HEK293 (cell line): ENCODE data around the gene KIRREL1.
A peak's percentile ranks its signal among the peaks of the same experiment; 100 is the strongest.

Experiments used
- CTCF ChIA-PET: fragments of 350-600 bp; formaldehyde crosslinking; extraction: SDS; loops from one replicate; lab custom pipeline; 2021; ENCODE audit warnings: antibody characterized with exemption; lab: Yijun Ruan, JAX
- POLR2A ChIA-PET: fragments of 300-600 bp; formaldehyde crosslinking; extraction: SDS; loops from one replicate; lab custom pipeline; 2020; ENCODE audit warnings: antibody characterized with exemption, inconsistent platforms; lab: Yijun Ruan, JAX
- H3K27ac ChIP-seq: fragments of 200-500 bp; sonication (Bioruptor generic); 2 replicates; pipeline ENCODE4 v1.5.1; 2014; ENCODE audit warnings: low read depth, low read length, control low read depth, inconsistent platforms; ENCODE audit errors: extremely low read depth
- H3K36me3 ChIP-seq, 2 experiments: fragments of 200-500 bp in 1 of 2; sonication (Bioruptor generic) in 1 of 2; 1 replicate in 1 of 2; 2 replicates in 1 of 2; pipeline ENCODE4 v1.5.1; 2014 to 2017; ENCODE audit warnings: inconsistent platforms in 2 of 2, low read length in 2 of 2; ENCODE audit not compliant: control insufficient read depth in 2 of 2, insufficient read depth in 1 of 2
- H3K4me1 ChIP-seq: fragments of 200-500 bp; sonication (Bioruptor generic); 2 replicates; pipeline ENCODE4 v1.5.1; 2014; ENCODE audit warnings: mild to moderate bottlenecking, low read length, inconsistent platforms; ENCODE audit not compliant: control insufficient read depth, insufficient read depth
- H3K4me3 ChIP-seq: 2 replicates; pipeline ENCODE4 v1.5.1; 2011; ENCODE audit warnings: low read depth, mild to moderate bottlenecking, control low read depth, low read length, moderate library complexity
- H3K9me3 ChIP-seq: fragments of 200-500 bp; sonication (Bioruptor generic); 2 replicates; pipeline ENCODE4 v1.5.1; 2014; ENCODE audit warnings: low read depth, low read length, inconsistent platforms; ENCODE audit not compliant: control insufficient read depth, insufficient read depth
- EGR2 ChIP-seq: fragments of 450-650 bp; formaldehyde crosslinking; IDR thresholded peaks from 2 replicates; pipeline ENCODE4 v1.5.1; 2016; ENCODE audit warnings: low read depth, missing biosample characterization, missing genetic modification characterization
- GFI1B ChIP-seq: fragments of 450-650 bp; formaldehyde crosslinking; IDR thresholded peaks from 2 replicates; pipeline ENCODE4 v1.5.1; 2016; ENCODE audit warnings: missing biosample characterization, missing genetic modification characterization
- REPIN1 ChIP-seq: fragments of 450-650 bp; formaldehyde crosslinking; IDR thresholded peaks from 2 replicates; pipeline ENCODE4 v1.5.1; 2017; ENCODE audit warnings: missing biosample characterization, missing genetic modification characterization, low read depth
- SALL2 ChIP-seq: fragments of 450-650 bp; formaldehyde crosslinking; IDR thresholded peaks from 2 replicates; pipeline ENCODE4 v1.5.0; 2017; ENCODE audit warnings: missing biosample characterization, mild to moderate bottlenecking, missing genetic modification characterization, borderline replicate concordance
- ZBTB20 ChIP-seq: fragments of 450-650 bp; formaldehyde crosslinking; IDR thresholded peaks from 2 replicates; pipeline ENCODE4 v1.5.1; 2016; ENCODE audit warnings: missing biosample characterization, missing genetic modification characterization
- ZBTB8A ChIP-seq: fragments of 450-650 bp; formaldehyde crosslinking; IDR thresholded peaks from 2 replicates; pipeline ENCODE4 v1.5.1; 2016; ENCODE audit warnings: missing biosample characterization, missing genetic modification characterization
- ZFHX2 ChIP-seq: fragments of 450-650 bp; formaldehyde crosslinking; conservative IDR thresholded peaks from 2 replicates; pipeline ENCODE4 v1.5.1; 2016; ENCODE audit warnings: missing biosample characterization, missing genetic modification characterization
- ZFP41 ChIP-seq: fragments of 450-650 bp; formaldehyde crosslinking; IDR thresholded peaks from 2 replicates; pipeline ENCODE4 v1.5.1; 2016; ENCODE audit warnings: missing biosample characterization, missing genetic modification characterization, borderline replicate concordance
- ZIC2 ChIP-seq: fragments of 450-650 bp; formaldehyde crosslinking; IDR thresholded peaks from 2 replicates; pipeline ENCODE4 v1.5.1; 2016; ENCODE audit warnings: missing biosample characterization, missing genetic modification characterization
- ZNF112 ChIP-seq: fragments of 450-650 bp; formaldehyde crosslinking; IDR thresholded peaks from 2 replicates; pipeline ENCODE4 v1.5.0; 2017; ENCODE audit warnings: missing biosample characterization, missing genetic modification characterization
- ZNF16 ChIP-seq: fragments of 450-650 bp; formaldehyde crosslinking; IDR thresholded peaks from 2 replicates; pipeline ENCODE4 v1.5.1; 2016; ENCODE audit warnings: low read depth, missing biosample characterization, missing genetic modification characterization
- ZNF292 ChIP-seq: fragments of 450-650 bp; formaldehyde crosslinking; IDR thresholded peaks from 2 replicates; pipeline ENCODE4 v1.5.1; 2016; ENCODE audit warnings: low read depth, missing biosample characterization, missing genetic modification characterization, borderline replicate concordance
- ZNF416 ChIP-seq: fragments of 450-650 bp; formaldehyde crosslinking; IDR thresholded peaks from 2 replicates; pipeline ENCODE4 v1.5.1; 2016; ENCODE audit warnings: missing biosample characterization, missing genetic modification characterization
- ZNF48 ChIP-seq: fragments of 450-650 bp; formaldehyde crosslinking; IDR thresholded peaks from 2 replicates; pipeline ENCODE4 v1.5.1; 2016; ENCODE audit warnings: missing biosample characterization, missing genetic modification characterization
- ZNF501 ChIP-seq: fragments of 450-650 bp; formaldehyde crosslinking; IDR thresholded peaks from 2 replicates; pipeline ENCODE4 v1.5.1; 2016; ENCODE audit warnings: missing biosample characterization, missing genetic modification characterization
- ZNF558 ChIP-seq: fragments of 450-650 bp; formaldehyde crosslinking; IDR thresholded peaks from 2 replicates; pipeline ENCODE4 v1.5.1; 2016; ENCODE audit warnings: missing biosample characterization, missing genetic modification characterization
- ZNF596 ChIP-seq: fragments of 450-650 bp; IDR thresholded peaks from 2 replicates; pipeline ENCODE4 v1.5.0; 2018; ENCODE audit warnings: missing biosample characterization, mild to moderate bottlenecking, missing genetic modification characterization, moderate library complexity
- ZNF600 ChIP-seq: fragments of 450-650 bp; formaldehyde crosslinking; IDR thresholded peaks from 2 replicates; pipeline ENCODE4 v1.5.1; 2016; ENCODE audit warnings: missing biosample characterization, missing genetic modification characterization
- ZNF610 ChIP-seq: fragments of 450-650 bp; formaldehyde crosslinking; IDR thresholded peaks from 2 replicates; pipeline ENCODE4 v1.5.1; 2016; ENCODE audit warnings: missing biosample characterization, missing genetic modification characterization, borderline replicate concordance
- ZNF621 ChIP-seq: fragments of 450-650 bp; formaldehyde crosslinking; IDR thresholded peaks from 2 replicates; pipeline ENCODE4 v1.5.1; 2017; ENCODE audit warnings: missing biosample characterization, missing genetic modification characterization
- ZNF768 ChIP-seq: fragments of 450-650 bp; formaldehyde crosslinking; IDR thresholded peaks from 2 replicates; pipeline ENCODE4 v1.5.1; 2018; ENCODE audit warnings: missing biosample characterization, mild to moderate bottlenecking, missing genetic modification characterization
- ZSCAN16 ChIP-seq: fragments of 450-650 bp; formaldehyde crosslinking; IDR thresholded peaks from 2 replicates; pipeline ENCODE4 v1.5.1; 2016; ENCODE audit warnings: missing biosample characterization, missing genetic modification characterization
- TF ChIP-seq, protein P1 (sequence below): fragments of 450-650 bp; formaldehyde crosslinking; IDR thresholded peaks from 2 replicates; pipeline ENCODE4 v1.5.0; 2017; ENCODE audit warnings: missing biosample characterization, missing genetic modification characterization, borderline replicate concordance
- TF ChIP-seq, protein P2 (sequence below): fragments of 450-650 bp; formaldehyde crosslinking; IDR thresholded peaks from 2 replicates; pipeline ENCODE4 v1.5.1; 2017; ENCODE audit warnings: missing biosample characterization, missing genetic modification characterization
- TF ChIP-seq, protein P3 (sequence below): sonication (generic); formaldehyde crosslinking; IDR thresholded peaks from 2 replicates; pipeline ENCODE4 v1.8.1; 2022; ENCODE audit warnings: mild to moderate bottlenecking, moderate library complexity, missing genetic modification reagents

KIRREL1 gene

DNA sequence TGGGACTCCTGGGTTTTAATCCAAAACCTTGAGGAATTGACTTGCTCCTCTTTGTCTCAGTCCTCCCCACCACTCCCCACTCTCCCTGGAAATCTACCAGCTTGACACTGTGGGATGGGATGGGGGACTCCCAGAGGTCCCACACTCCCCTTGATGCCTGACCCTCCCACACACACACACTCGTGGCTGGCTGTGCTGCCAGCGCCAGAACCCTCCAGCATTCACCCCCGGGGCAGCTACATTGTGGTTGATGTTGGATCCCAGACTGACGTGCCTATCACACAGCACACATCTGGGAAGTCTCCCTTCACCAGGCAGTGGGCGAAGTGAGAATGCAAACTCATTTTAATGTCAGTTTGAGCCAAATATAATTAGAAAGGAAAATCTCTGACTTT lies 10.0 kb downstream of the KIRREL1 start:
- Histone ChIP-seq H3K9me3 (no peaks in the 10 kb centered on the region), H3K4me1 (peaks cover 21% of the 10 kb centered on the region), H3K27ac (no peak overlapping the region), H3K4me3 (no peak overlapping the region), H3K36me3 (no peaks in the 10 kb centered on the region)
- POLR2A ChIA-PET: interaction anchor here (1.6 to 1.9 kb wide), 2 partner anchors 11 to 16 kb away, joined by 5 to 7 read pairs; partner anchors contain the start of gene KIRREL1
- 0 out of 2 replicates have a peak, but pooled peaks have one; percentile 7 for TF ChIP-seq ZIC2 (tag by site-specific recombination)
- peak; percentile 75 for TF ChIP-seq ZFHX2 (tag by site-specific recombination)
- peak; percentile 56; the same call in 1 of the 2 replicates for TF ChIP-seq EGR2 (tag by site-specific recombination)
- TF ChIP-seq ZNF558 (tag by site-specific recombination): no peak
- TF ChIP-seq ZNF292 (tag by site-specific recombination): no peak
- TF ChIP-seq, protein P1, sequence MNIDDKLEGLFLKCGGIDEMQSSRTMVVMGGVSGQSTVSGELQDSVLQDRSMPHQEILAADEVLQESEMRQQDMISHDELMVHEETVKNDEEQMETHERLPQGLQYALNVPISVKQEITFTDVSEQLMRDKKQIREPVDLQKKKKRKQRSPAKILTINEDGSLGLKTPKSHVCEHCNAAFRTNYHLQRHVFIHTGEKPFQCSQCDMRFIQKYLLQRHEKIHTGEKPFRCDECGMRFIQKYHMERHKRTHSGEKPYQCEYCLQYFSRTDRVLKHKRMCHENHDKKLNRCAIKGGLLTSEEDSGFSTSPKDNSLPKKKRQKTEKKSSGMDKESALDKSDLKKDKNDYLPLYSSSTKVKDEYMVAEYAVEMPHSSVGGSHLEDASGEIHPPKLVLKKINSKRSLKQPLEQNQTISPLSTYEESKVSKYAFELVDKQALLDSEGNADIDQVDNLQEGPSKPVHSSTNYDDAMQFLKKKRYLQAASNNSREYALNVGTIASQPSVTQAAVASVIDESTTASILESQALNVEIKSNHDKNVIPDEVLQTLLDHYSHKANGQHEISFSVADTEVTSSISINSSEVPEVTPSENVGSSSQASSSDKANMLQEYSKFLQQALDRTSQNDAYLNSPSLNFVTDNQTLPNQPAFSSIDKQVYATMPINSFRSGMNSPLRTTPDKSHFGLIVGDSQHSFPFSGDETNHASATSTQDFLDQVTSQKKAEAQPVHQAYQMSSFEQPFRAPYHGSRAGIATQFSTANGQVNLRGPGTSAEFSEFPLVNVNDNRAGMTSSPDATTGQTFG (tag by site-specific recombination): no peak
- peak; percentile 56 for TF ChIP-seq ZNF600 (tag by site-specific recombination)
- no peak for TF ChIP-seq ZNF112
- no peak for TF ChIP-seq ZBTB8A (tag by site-specific recombination)
- CTCF ChIA-PET: interaction anchor here (0.8 to 4.7 kb wide), 3 partner anchors 11 to 118 kb away, joined by 3 to 33 read pairs (median 3); partner anchors contain the start of gene KIRREL1

DNA sequence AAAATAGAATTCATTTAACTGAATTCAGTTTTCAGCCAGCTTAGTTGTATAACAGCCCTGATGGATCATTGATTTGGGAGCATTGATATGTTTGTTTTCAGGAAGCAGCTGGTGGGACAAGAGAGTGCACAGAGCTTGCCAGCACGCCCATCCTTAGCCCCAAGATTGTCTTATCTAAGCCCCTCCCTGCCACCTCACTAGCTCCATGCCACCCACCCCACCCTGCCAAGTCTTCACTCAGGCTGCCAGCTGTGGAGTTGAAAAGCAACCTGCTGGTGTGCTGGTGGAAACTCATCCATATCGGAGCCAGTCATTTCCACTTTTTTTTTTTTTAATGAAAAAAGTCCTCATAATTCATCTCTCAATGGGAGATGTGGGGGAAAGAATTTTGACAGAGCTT lies 11.8 kb downstream of the KIRREL1 start:
- POLR2A ChIA-PET: no interaction called here

DNA sequence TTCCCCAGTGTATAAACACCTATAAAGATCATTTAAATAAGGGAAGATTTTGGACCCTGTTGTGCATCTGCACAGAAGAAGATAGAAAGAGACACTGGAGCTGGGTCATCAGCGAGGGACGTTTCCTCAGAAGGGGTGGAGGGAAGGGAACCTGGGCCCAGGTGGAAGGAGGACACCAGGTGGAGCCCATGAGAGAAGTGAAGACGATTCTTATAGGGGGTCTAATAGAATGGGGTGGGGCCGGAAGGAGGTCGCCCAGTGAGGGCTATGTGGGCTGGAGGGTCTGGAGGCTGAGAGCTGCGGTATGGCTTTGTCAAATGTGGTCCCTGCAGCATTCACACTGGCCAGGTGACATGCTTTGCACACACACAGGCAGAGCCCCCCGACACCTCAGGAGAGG lies 13.7 kb downstream of the KIRREL1 start:
- H3K36me3 ChIP-seq: no peaks in the 10 kb centered on the region
- H3K9me3 ChIP-seq: no peaks in the 10 kb centered on the region
- TF ChIP-seq, protein P2, sequence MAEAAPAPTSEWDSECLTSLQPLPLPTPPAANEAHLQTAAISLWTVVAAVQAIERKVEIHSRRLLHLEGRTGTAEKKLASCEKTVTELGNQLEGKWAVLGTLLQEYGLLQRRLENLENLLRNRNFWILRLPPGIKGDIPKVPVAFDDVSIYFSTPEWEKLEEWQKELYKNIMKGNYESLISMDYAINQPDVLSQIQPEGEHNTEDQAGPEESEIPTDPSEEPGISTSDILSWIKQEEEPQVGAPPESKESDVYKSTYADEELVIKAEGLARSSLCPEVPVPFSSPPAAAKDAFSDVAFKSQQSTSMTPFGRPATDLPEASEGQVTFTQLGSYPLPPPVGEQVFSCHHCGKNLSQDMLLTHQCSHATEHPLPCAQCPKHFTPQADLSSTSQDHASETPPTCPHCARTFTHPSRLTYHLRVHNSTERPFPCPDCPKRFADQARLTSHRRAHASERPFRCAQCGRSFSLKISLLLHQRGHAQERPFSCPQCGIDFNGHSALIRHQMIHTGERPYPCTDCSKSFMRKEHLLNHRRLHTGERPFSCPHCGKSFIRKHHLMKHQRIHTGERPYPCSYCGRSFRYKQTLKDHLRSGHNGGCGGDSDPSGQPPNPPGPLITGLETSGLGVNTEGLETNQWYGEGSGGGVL: no peak
- TF ChIP-seq, protein P3, sequence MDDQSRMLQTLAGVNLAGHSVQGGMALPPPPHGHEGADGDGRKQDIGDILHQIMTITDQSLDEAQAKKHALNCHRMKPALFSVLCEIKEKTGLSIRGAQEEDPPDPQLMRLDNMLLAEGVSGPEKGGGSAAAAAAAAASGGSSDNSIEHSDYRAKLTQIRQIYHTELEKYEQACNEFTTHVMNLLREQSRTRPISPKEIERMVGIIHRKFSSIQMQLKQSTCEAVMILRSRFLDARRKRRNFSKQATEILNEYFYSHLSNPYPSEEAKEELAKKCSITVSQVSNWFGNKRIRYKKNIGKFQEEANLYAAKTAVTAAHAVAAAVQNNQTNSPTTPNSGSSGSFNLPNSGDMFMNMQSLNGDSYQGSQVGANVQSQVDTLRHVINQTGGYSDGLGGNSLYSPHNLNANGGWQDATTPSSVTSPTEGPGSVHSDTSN: no peak
- no peak for TF ChIP-seq ZBTB8A (tag by site-specific recombination)
- TF ChIP-seq ZNF768 (tag by site-specific recombination): no peak
- no peak for TF ChIP-seq ZNF416
- no peak for TF ChIP-seq ZNF501 (tag by site-specific recombination)
- no peak for TF ChIP-seq ZBTB20 (tag by site-specific recombination)
- TF ChIP-seq ZFP41 (tag by site-specific recombination): no peak
- no peak for TF ChIP-seq ZNF48 (tag by site-specific recombination)
- TF ChIP-seq ZSCAN16: no peak
- TF ChIP-seq ZNF610 (tag by site-specific recombination): no peak
- TF ChIP-seq SALL2 (tag by site-specific recombination): no peak
- TF ChIP-seq, all 188 proteins: peak for 0
- Histone ChIP-seq H3K4me1 (peaks cover 22% of the 10 kb centered on the region), H3K4me3 (no peak overlapping the region), H3K27ac (no peak overlapping the region)
- ChIA-PET CTCF (interaction anchor here (0.5 to 1.7 kb wide), 5 partner anchors 12 to 115 kb away, joined by 3 to 15 read pairs (median 4); no protein-coding TSS in a partner anchor), POLR2A (no interaction called here)

More for the DNA sequence above, 11.8 kb downstream of the KIRREL1 start:
- TF ChIP-seq ZNF621 (tag by site-specific recombination) (no peak), ZNF16 (tag by site-specific recombination) (no peak), ZNF292 (tag by site-specific recombination) (no peak), GFI1B (no peak), REPIN1 (tag by site-specific recombination) (no peak), ZNF596 (no peak)
- Histone ChIP-seq H3K9me3 (no peaks in the 10 kb centered on the region), H3K4me3 (no peak overlapping the region), H3K4me1 (peaks cover 21% of the 10 kb centered on the region), H3K27ac (no peak overlapping the region), H3K36me3 (no peaks in the 10 kb centered on the region)
- CTCF ChIA-PET: interaction anchor here (0.6 to 4.7 kb wide), 3 partner anchors 13 to 116 kb away, joined by 3 to 33 read pairs (median 4); partner anchors contain the start of gene KIRREL1
